WERI-Rb-1 (cell line): ENCODE results near the gene HOXD9.

Experiments
- DNase-seq: peaks from one replicate; pipeline ENCODE4 v3.0.0-alpha.2; 2020
- H3K27ac ChIP-seq: fragments of 250-450 bp; sonication (Bioruptor Pico); 2 replicates; pipeline ENCODE4 v1.5.1; 2020; ENCODE audit warnings: mild to moderate bottlenecking, moderate library complexity
- H3K27me3 ChIP-seq: fragments of 250-450 bp; sonication (Bioruptor Pico); 2 replicates; pipeline ENCODE4 v1.5.1; 2021; ENCODE audit warnings: mild to moderate bottlenecking, low read depth, moderate library complexity; ENCODE audit not compliant: insufficient read depth, severe bottlenecking
- H3K36me3 ChIP-seq: fragments of 250-450 bp; sonication (Bioruptor Pico); 2 replicates; pipeline ENCODE4 v1.5.1; 2020; ENCODE audit warnings: mild to moderate bottlenecking, moderate library complexity
- H3K4me3 ChIP-seq: 2 replicates; pipeline ENCODE4 v1.5.1; 2011; ENCODE audit warnings: low read depth, mild to moderate bottlenecking, control low read depth, low read length
- H3K9me3 ChIP-seq: fragments of 250-450 bp; sonication (Bioruptor Pico); 2 replicates; pipeline ENCODE4 v1.5.1; 2021; ENCODE audit warnings: mild to moderate bottlenecking, moderate library complexity; ENCODE audit not compliant: severe bottlenecking
- CTCF ChIP-seq: IDR thresholded peaks from 2 replicates; pipeline ENCODE4 v1.5.1; 2011; ENCODE audit warnings: low read depth, mild to moderate bottlenecking, control low read depth, inconsistent platforms, low read length

HOXD9 gene

GRCh38 chr2:176138526-176138922 lies 16.0 kb downstream of the HOXD9 start:
- Histone ChIP-seq H3K27ac (no peak overlapping the region), H3K36me3 (no peaks in the 10 kb centered on the region), H3K4me3 (no peak overlapping the region), H3K9me3 (no peaks in the 10 kb centered on the region), H3K27me3 (peaks cover 98% of the 10 kb centered on the region)
- no peak for DNase-seq
- no peak for TF ChIP-seq CTCF

- Histone ChIP-seq H3K9me3 (no peaks in the 10 kb centered on the region), H3K36me3 (no peaks in the 10 kb centered on the region), H3K27ac (no peak overlapping the region), H3K27me3 (peaks cover 98% of the 10 kb centered on the region), H3K4me3 (no peak overlapping the region)
- DNase-seq: no peak
- TF ChIP-seq CTCF: no peak
Observed at GRCh38 chr2:176138923-176139660, 16.6 kb downstream of the HOXD9 start.

GRCh38 chr2:176139661-176140512 lies 17.4 kb downstream of the HOXD9 start:
- no peak for DNase-seq
- Histone ChIP-seq H3K27ac (no peak overlapping the region), H3K4me3 (peak overlapping the region; percentile 51), H3K36me3 (no peaks in the 10 kb centered on the region), H3K27me3 (peaks cover 97% of the 10 kb centered on the region), H3K9me3 (no peaks in the 10 kb centered on the region)
- TF ChIP-seq CTCF: no peak

GRCh38 chr2:176140513-176141317 lies 18.2 kb downstream of the HOXD9 start:
- Histone ChIP-seq H3K27me3 (peaks cover 97% of the 10 kb centered on the region), H3K4me3 (peak overlapping the region; percentile 51), H3K27ac (peak overlapping the region; percentile 52), H3K36me3 (no peaks in the 10 kb centered on the region), H3K9me3 (no peaks in the 10 kb centered on the region)
- DNase-seq: peak; percentile 74
- peak; percentile 86 for TF ChIP-seq CTCF

- H3K4me3 ChIP-seq: no peak overlapping the region
- H3K27me3 ChIP-seq: peaks cover 97% of the 10 kb centered on the region
- H3K9me3 ChIP-seq: no peaks in the 10 kb centered on the region
- DNase-seq: no peak
- no peak for TF ChIP-seq CTCF
- no peaks in the 10 kb centered on the region for H3K36me3 ChIP-seq
- H3K27ac ChIP-seq: no peak overlapping the region
Observed at GRCh38 chr2:176142281-176142680, 19.8 kb downstream of the HOXD9 start.
